GM23338 (cell line): ENCODE results near the gene TEKT5. TPM values are rescaled to one million over a fixed set of nuclear protein-coding genes. Genes with fewer than 3 reads are reported as not detected.

Experiments
- ATAC-seq: fragments of 200-7000 bp; cut with Tn5 transposase; 3 replicates; pipeline ENCODE4 v1.9.1; 2020
- DNase-seq: peaks from one replicate; pipeline ENCODE4 v3.0.0-alpha.2; 2015; ENCODE audit warnings: low spot score
- H2AFZ ChIP-seq: fragments of 200-600 bp; sonication (generic); 2 replicates; pipeline ENCODE4 v1.8.0; 2016; ENCODE audit warnings: antibody characterized with exemption, mild to moderate bottlenecking, moderate library complexity
- H3F3A ChIP-seq: fragments of 200-600 bp; sonication (generic); replicated peaks from 2 replicates; pipeline ENCODE4 v1.8.0; 2017; ENCODE audit warnings: antibody characterized with exemption, mixed run types, low read depth
- H3K27ac ChIP-seq: fragments of 200-600 bp; sonication (generic); 2 replicates; pipeline ENCODE4 v1.6.1; 2016; ENCODE audit warnings: low read depth
- H3K27me3 ChIP-seq: fragments of 200-600 bp; sonication (generic); 2 replicates; pipeline ENCODE4 v1.8.0; 2016; ENCODE audit warnings: mild to moderate bottlenecking, mixed run types, moderate library complexity; ENCODE audit not compliant: insufficient read depth
- H3K36me3 ChIP-seq: fragments of 200-600 bp; sonication (generic); 2 replicates; pipeline ENCODE4 v1.8.0; 2016; ENCODE audit warnings: mild to moderate bottlenecking; ENCODE audit not compliant: insufficient read depth
- H3K4me1 ChIP-seq: fragments of 200-600 bp; sonication (generic); 2 replicates; pipeline ENCODE4 v1.8.0; 2016; ENCODE audit warnings: mild to moderate bottlenecking, moderate library complexity; ENCODE audit not compliant: insufficient read depth
- H3K4me2 ChIP-seq: fragments of 200-600 bp; sonication (generic); 2 replicates; pipeline ENCODE4 v1.7.1; 2017; ENCODE audit warnings: mixed run types
- H3K4me3 ChIP-seq: fragments of 200-600 bp; sonication (generic); 2 replicates; pipeline ENCODE4 v1.6.1; 2016; ENCODE audit warnings: mixed run types
- H3K79me2 ChIP-seq: fragments of 200-600 bp; sonication (generic); replicated peaks from 2 replicates; pipeline ENCODE4 v1.8.0; 2017; ENCODE audit warnings: mild to moderate bottlenecking; ENCODE audit not compliant: insufficient read depth
- H3K9me2 ChIP-seq: fragments of 200-600 bp; sonication (generic); 2 replicates; pipeline ENCODE4 v1.8.0; 2017; ENCODE audit not compliant: insufficient read depth
- H4K20me1 ChIP-seq: fragments of 200-600 bp; sonication (generic); replicated peaks from 2 replicates; pipeline ENCODE4 v1.8.0; 2017; ENCODE audit warnings: mild to moderate bottlenecking; ENCODE audit not compliant: insufficient read depth
- H3K27ac Mint-ChIP-seq: 2 replicates; pipeline ENCODE4 v1.8.0; 2020; ENCODE audit warnings: inconsistent platforms, mild to moderate bottlenecking, moderate library complexity, mixed read lengths
- H3K27me3 Mint-ChIP-seq: 3 replicates; pipeline ENCODE4 v1.8.0; 2022; ENCODE audit warnings: low read depth, mild to moderate bottlenecking, moderate library complexity, mixed read lengths, inconsistent platforms; ENCODE audit not compliant: insufficient read depth, poor library complexity
- H3K36me3 Mint-ChIP-seq: 3 replicates; pipeline ENCODE4 v1.8.0; 2021; ENCODE audit warnings: low read depth, mild to moderate bottlenecking, inconsistent platforms, moderate library complexity, mixed read lengths
- H3K4me1 Mint-ChIP-seq: 3 replicates; pipeline ENCODE4 v1.8.0; 2020; ENCODE audit warnings: mild to moderate bottlenecking, inconsistent platforms, mixed read lengths
- H3K4me3 Mint-ChIP-seq: 3 replicates; pipeline ENCODE4 v1.8.0; 2021; ENCODE audit warnings: moderate library complexity, mild to moderate bottlenecking, inconsistent platforms, mixed read lengths
- H3K9me3 Mint-ChIP-seq: 3 replicates; pipeline ENCODE4 v1.8.0; 2020; ENCODE audit warnings: moderate library complexity, mild to moderate bottlenecking, inconsistent platforms, mixed read lengths
- CREB1 ChIP-seq: fragments of 250-450 bp; sonication (Bioruptor Pico); IDR thresholded peaks from 2 replicates; pipeline ENCODE4 v1.5.0; 2020; ENCODE audit warnings: low read depth, mild to moderate bottlenecking, moderate library complexity
- ETS1 ChIP-seq: IDR thresholded peaks from 2 replicates; pipeline ENCODE4 v1.6.1; 2016; ENCODE audit warnings: antibody characterized with exemption
- EZH2 ChIP-seq: fragments of 200-600 bp; sonication (generic); IDR thresholded peaks from one replicate; pipeline ENCODE4 v1.8.0; 2017; ENCODE audit warnings: antibody characterized with exemption, mild to moderate bottlenecking, low read depth; ENCODE audit not compliant: unreplicated experiment
- EZH2phosphoT487 ChIP-seq: fragments of 200-600 bp; sonication (generic); IDR thresholded peaks from one replicate; pipeline ENCODE4 v1.8.1; 2018; ENCODE audit warnings: antibody characterized with exemption; ENCODE audit not compliant: unreplicated experiment
- JUNB ChIP-seq: IDR thresholded peaks from one replicate; pipeline ENCODE4 v1.6.1; 2016; ENCODE audit warnings: antibody characterized with exemption; ENCODE audit not compliant: unreplicated experiment
- NANOG ChIP-seq: IDR thresholded peaks from 2 replicates; pipeline ENCODE4 v1.6.1; 2016; ENCODE audit warnings: antibody characterized with exemption, borderline replicate concordance
- POLR2AphosphoS5 ChIP-seq: IDR thresholded peaks from 2 replicates; pipeline ENCODE4 v1.6.1; 2016; ENCODE audit warnings: antibody characterized with exemption, low read depth
- REST ChIP-seq: IDR thresholded peaks from one replicate; pipeline ENCODE4 v1.6.1; 2018; ENCODE audit warnings: antibody characterized with exemption; ENCODE audit not compliant: unreplicated experiment
- STAT1 ChIP-seq: IDR thresholded peaks from one replicate; pipeline ENCODE4 v1.6.1; 2016; ENCODE audit warnings: antibody characterized with exemption; ENCODE audit not compliant: unreplicated experiment
- ZNF331 ChIP-seq: fragments of 250-450 bp; sonication (Bioruptor Pico); IDR thresholded peaks from 2 replicates; pipeline ENCODE4 v1.5.0; 2020; ENCODE audit warnings: low read depth, mild to moderate bottlenecking, moderate library complexity
- polyA plus RNA-seq: library from polyadenylated mRNA; unstranded; fragments of >200 nt; fragmentation: Nextera tagmentation; extraction: Ambion mirVana; gene quantifications from 2 replicates; pipeline ENCODE4 v1.2.1, GENCODE V29; 2016
- total RNA-seq: library from RNA; depleted of rRNA; stranded (reverse); fragments of >200 nt; shearing (Covaris generic); gene quantifications from 2 replicates; pipeline ENCODE4 v1.2.3, GENCODE V29; 2014

TEKT5 gene
- total and polyA plus RNA-seq, 2 experiments from 2014 or later = 0.52 TPM; not detected in 1

GRCh38 chr16:10666291-10666690, 28.4 kb downstream of the TEKT5 start:
- Mint-ChIP-seq H3K4me3 (no peak overlapping the region), H3K9me3 (peaks cover 21% of the 10 kb centered on the region), H3K4me1 (peaks cover 4% of the 10 kb centered on the region), H3K27me3 (peaks cover 4% of the 10 kb centered on the region), H3K27ac (no peak overlapping the region), H3K36me3 (peaks cover 15% of the 10 kb centered on the region; the same call in 1 of the 3 replicates)
- TF ChIP-seq POLR2AphosphoS5 (no peak), ZNF331 (CRISPR knock-in tag) (no peak), REST (no peak), ETS1 (no peak), CREB1 (no peak), JUNB (no peak), NANOG (no peak)
- DNase-seq (no peak), ATAC-seq (no peak)
- Histone ChIP-seq H3F3A (no peaks in the 10 kb centered on the region), H3K27ac (no peak overlapping the region), H3K4me1 (peaks cover 4% of the 10 kb centered on the region), H3K4me3 (no peak overlapping the region), H3K79me2 (no peaks in the 10 kb centered on the region), H4K20me1 (no peaks in the 10 kb centered on the region), H3K4me2 (no peak overlapping the region), H2AFZ (no peak overlapping the region), H3K9me2 (no peaks in the 10 kb centered on the region), H3K27me3 (no peaks in the 10 kb centered on the region), H3K36me3 (no peaks in the 10 kb centered on the region)

- Histone ChIP-seq H3K4me3 (no peak overlapping the region), H3K4me1 (peaks cover 8% of the 10 kb centered on the region), H4K20me1 (no peaks in the 10 kb centered on the region), H3F3A (no peaks in the 10 kb centered on the region), H3K79me2 (no peaks in the 10 kb centered on the region), H3K9me2 (no peaks in the 10 kb centered on the region), H3K4me2 (no peak overlapping the region), H3K27ac (no peak overlapping the region), H3K27me3 (no peaks in the 10 kb centered on the region), H3K36me3 (no peaks in the 10 kb centered on the region), H2AFZ (no peak overlapping the region)
- H3K9me3 Mint-ChIP-seq = peaks cover 23% of the 10 kb centered on the region
- DNase-seq (no peak), ATAC-seq (no peak)
- peaks cover 15% of the 10 kb centered on the region; the same call in 1 of the 3 replicates for H3K36me3 Mint-ChIP-seq
- no peak overlapping the region for H3K27ac Mint-ChIP-seq
- no peak overlapping the region for H3K4me3 Mint-ChIP-seq
- H3K4me1 Mint-ChIP-seq = peaks cover 12% of the 10 kb centered on the region
- H3K27me3 Mint-ChIP-seq = peaks cover 4% of the 10 kb centered on the region
- TF ChIP-seq EZH2 (no peak), EZH2phosphoT487 (no peak), NANOG (no peak), CREB1 (no peak), REST (no peak), STAT1 (no peak), ZNF331 (CRISPR knock-in tag) (no peak)
These were observed 29.6 kb downstream of the TEKT5 start for GRCh38 chr16:10665166-10665565.
